Stimulated activated CD4-positive, alpha-beta T cell treated with anti-CD3 and anti-CD28 coated beads, Interleukin-4, amount 100 ng/mL, for 1 hour (primary cell): ENCODE results near the gene AZGP1.
A peak's percentile ranks its signal among the peaks of the same experiment; 100 is the strongest.
"Not testable (repeated sequence)": the region's sequence is repeated elsewhere in the genome, so short reads cannot be mapped to it uniquely, and the experiment has no call there.

Experiments
- DNase-seq: peaks from one replicate; pipeline ENCODE4 v3.0.0-alpha.2; 2020

AZGP1 gene

GRCh38 chr7:99949645-99950228, 26.1 kb downstream of the AZGP1 start:
- no peak for DNase-seq

- no peak for DNase-seq
Measured at GRCh38 chr7:99947608-99948007, 28.2 kb downstream of the AZGP1 start.

GRCh38 chr7:99944497-99945070, 31.2 kb downstream of the AZGP1 start:
- DNase-seq = no peak

GRCh38 chr7:99943641-99944496, 32.0 kb downstream of the AZGP1 start:
- no peak for DNase-seq

- DNase-seq = no peak
Measured at GRCh38 chr7:99938296-99938695, 37.5 kb downstream of the AZGP1 start.

- not testable (repeated sequence) for DNase-seq
Measured at GRCh38 chr7:99935009-99935408, 40.8 kb downstream of the AZGP1 start.

- no peak for DNase-seq
Measured at GRCh38 chr7:99930376-99930775, 45.5 kb downstream of the AZGP1 start.

GRCh38 chr7:99929730-99930053, 46.1 kb downstream of the AZGP1 start:
- no peak for DNase-seq

GRCh38 chr7:99928994-99929729, 46.7 kb downstream of the AZGP1 start, which contains the start of gene GJC3:
Gene GJC3 (minus strand): TSS chr7:99929620. CDS start chr7:99929620, 0 bp downstream.
- DNase-seq = peak; percentile 36

- DNase-seq = no peak
Measured at GRCh38 chr7:99928188-99928587, 47.6 kb downstream of the AZGP1 start.

- no peak for DNase-seq
Measured at GRCh38 chr7:99927536-99927935, 48.3 kb downstream of the AZGP1 start.

GRCh38 chr7:99926321-99926720, 49.5 kb downstream of the AZGP1 start:
- DNase-seq = no peak

- DNase-seq = no peak
Measured at GRCh38 chr7:99923200-99923599, 52.6 kb downstream of the AZGP1 start.

GRCh38 chr7:99920149-99920548, 55.7 kb downstream of the AZGP1 start:
- DNase-seq = no peak

- no peak for DNase-seq
Measured at GRCh38 chr7:99919814-99920112, 56.1 kb downstream of the AZGP1 start.

GRCh38 chr7:99918959-99919813, 56.6 kb downstream of the AZGP1 start, which contains the start of gene TRIM4:
Gene TRIM4 (minus strand): TSS chr7:99919530. CDS start chr7:99919401, 129 bp downstream.
- DNase-seq = peak; percentile 90
